ENCODE measurements around the gene ADSL.

Gene ADSL

GRCh38 chr22:40417041-40417440 lies 70.7 kb downstream of the ADSL start:
- no peak overlapping the region for H3K4me3 ChIP-seq (ENCODE audit: low read length)
- DNase-seq (ENCODE audit: low read depth) = no peak
- TF ChIP-seq CTCF (conservative IDR thresholded peaks at IDR 0.05; ENCODE audit: low read length) = no peak

GRCh38 chr22:40417881-40418280 lies 71.6 kb downstream of the ADSL start:
- DNase-seq (ENCODE audit: low read depth) = no peak
- TF ChIP-seq CTCF (conservative IDR thresholded peaks at IDR 0.05; ENCODE audit: low read length) = no peak
- no peak overlapping the region for H3K4me3 ChIP-seq (ENCODE audit: low read length)

GRCh38 chr22:40418366-40419201 lies 72.3 kb downstream of the ADSL start:
- no peak for DNase-seq (ENCODE audit: low read depth)
- no peak for TF ChIP-seq CTCF (conservative IDR thresholded peaks at IDR 0.05; ENCODE audit: low read length)

GRCh38 chr22:40419718-40420117 lies 73.4 kb downstream of the ADSL start:
- no peak for TF ChIP-seq CTCF (conservative IDR thresholded peaks at IDR 0.05; ENCODE audit: low read length)
- DNase-seq (ENCODE audit: low read depth) = no peak

More at GRCh38 chr22:40418366-40419201, 72.3 kb downstream of the ADSL start:
- H3K4me3 ChIP-seq (ENCODE audit: low read length) = no peak overlapping the region

GRCh38 chr22:40420341-40421081 lies 74.2 kb downstream of the ADSL start:
- no peak overlapping the region for H3K4me3 ChIP-seq (ENCODE audit: low read length)
- TF ChIP-seq CTCF (conservative IDR thresholded peaks at IDR 0.05; ENCODE audit: low read length) = no peak

More at GRCh38 chr22:40419718-40420117, 73.4 kb downstream of the ADSL start:
- H3K4me3 ChIP-seq (ENCODE audit: low read length) = no peak overlapping the region

GRCh38 chr22:40421082-40421350 lies 74.7 kb downstream of the ADSL start:
- no peak for DNase-seq (ENCODE audit: low read depth)
- no peak for TF ChIP-seq CTCF (conservative IDR thresholded peaks at IDR 0.05; ENCODE audit: low read length)
- H3K4me3 ChIP-seq (ENCODE audit: low read length) = no peak overlapping the region

More at GRCh38 chr22:40420341-40421081, 74.2 kb downstream of the ADSL start:
- DNase-seq (ENCODE audit: low read depth) = no peak

GRCh38 chr22:40421941-40422340 lies 75.6 kb downstream of the ADSL start:
- no peak for TF ChIP-seq CTCF (conservative IDR thresholded peaks at IDR 0.05; ENCODE audit: low read length)
- H3K4me3 ChIP-seq (ENCODE audit: low read length) = no peak overlapping the region
- DNase-seq (ENCODE audit: low read depth) = no peak

Measured in AG10803 (cell line).